Mesendoderm (in vitro differentiated cells): ENCODE data around the gene UBL4A.

ENCODE experiments used
- DNase-seq: peaks from one replicate; pipeline ENCODE4 v3.0.0; 2013
- H2AK5ac ChIP-seq: 2 replicates; pipeline ENCODE4 v1.6.1; 2013; ENCODE audit warnings: low read length, inconsistent platforms
- H2BK120ac ChIP-seq: 2 replicates; pipeline ENCODE4 v1.6.1; 2013; ENCODE audit warnings: low read depth, mild to moderate bottlenecking, low read length, moderate library complexity, mixed read lengths
- H2BK15ac ChIP-seq: replicated peaks from 2 replicates; pipeline ENCODE4 v1.6.1; 2013; ENCODE audit warnings: low read depth, mild to moderate bottlenecking, moderate library complexity
- H2BK5ac ChIP-seq: 2 replicates; pipeline ENCODE4 v1.6.1; 2013; ENCODE audit warnings: low read length, inconsistent platforms
- H3K18ac ChIP-seq: 2 replicates; pipeline ENCODE4 v1.6.1; 2013; ENCODE audit warnings: mild to moderate bottlenecking, low read length, mixed read lengths
- H3K23ac ChIP-seq: one replicate; pipeline ENCODE4 v1.6.1; 2013; ENCODE audit warnings: low read length
- H3K27ac ChIP-seq: 2 replicates; pipeline ENCODE4 v1.5.1; 2013; ENCODE audit warnings: low read depth, mild to moderate bottlenecking, inconsistent platforms, low read length, moderate library complexity
- H3K27me3 ChIP-seq: 2 replicates; pipeline ENCODE4 v1.6.1; 2013; ENCODE audit warnings: low read length, control low read depth, mild to moderate bottlenecking, inconsistent platforms; ENCODE audit not compliant: insufficient read depth, poor library complexity
- H3K36me3 ChIP-seq: 2 replicates; pipeline ENCODE4 v1.6.1; 2013; ENCODE audit warnings: low read length, inconsistent platforms; ENCODE audit not compliant: control insufficient read depth, insufficient read depth
- H3K4ac ChIP-seq: one replicate; pipeline ENCODE4 v1.6.1; 2013; ENCODE audit warnings: low read depth, mild to moderate bottlenecking, low read length, moderate library complexity
- H3K4me1 ChIP-seq: 2 replicates; pipeline ENCODE4 v1.6.1; 2013; ENCODE audit warnings: low read depth, low read length, inconsistent platforms; ENCODE audit not compliant: control insufficient read depth
- H3K4me2 ChIP-seq: 2 replicates; pipeline ENCODE4 v1.6.1; 2013; ENCODE audit warnings: low read length
- H3K4me3 ChIP-seq: 2 replicates; pipeline ENCODE4 v1.5.1; 2013; ENCODE audit warnings: mild to moderate bottlenecking, low read length
- H3K56ac ChIP-seq: one replicate; pipeline ENCODE4 v1.6.1; 2013; ENCODE audit warnings: low read length
- H3K79me1 ChIP-seq: 2 replicates; pipeline ENCODE4 v1.6.1; 2013; ENCODE audit warnings: low read length, inconsistent platforms
- H3K79me2 ChIP-seq: 2 replicates; pipeline ENCODE4 v1.6.1; 2013; ENCODE audit warnings: mild to moderate bottlenecking, low read length; ENCODE audit not compliant: control insufficient read depth, insufficient read depth
- H3K9ac ChIP-seq: 2 replicates; pipeline ENCODE4 v1.6.1; 2013; ENCODE audit warnings: low read length, inconsistent platforms
- H4K5ac ChIP-seq: one replicate; pipeline ENCODE4 v1.6.1; 2013; ENCODE audit warnings: low read length
- H4K8ac ChIP-seq: one replicate; pipeline ENCODE4 v1.6.1; 2013; ENCODE audit warnings: low read depth, mild to moderate bottlenecking, control low read depth, low read length, moderate library complexity
- WGBS: extraction: QIAGEN DNeasy Blood & Tissue Kit; methylation state at CpG from one replicate; pipeline ENCODE4 v1.1.7; 2013; ENCODE audit warnings: low lambda C conversion rate, missing lambda C conversion rate; ENCODE audit not compliant: insufficient coverage; ENCODE audit errors: extremely low coverage; 5-methylcytosine and 5-hydroxymethylcytosine counted together

The UBL4A gene

DNA sequence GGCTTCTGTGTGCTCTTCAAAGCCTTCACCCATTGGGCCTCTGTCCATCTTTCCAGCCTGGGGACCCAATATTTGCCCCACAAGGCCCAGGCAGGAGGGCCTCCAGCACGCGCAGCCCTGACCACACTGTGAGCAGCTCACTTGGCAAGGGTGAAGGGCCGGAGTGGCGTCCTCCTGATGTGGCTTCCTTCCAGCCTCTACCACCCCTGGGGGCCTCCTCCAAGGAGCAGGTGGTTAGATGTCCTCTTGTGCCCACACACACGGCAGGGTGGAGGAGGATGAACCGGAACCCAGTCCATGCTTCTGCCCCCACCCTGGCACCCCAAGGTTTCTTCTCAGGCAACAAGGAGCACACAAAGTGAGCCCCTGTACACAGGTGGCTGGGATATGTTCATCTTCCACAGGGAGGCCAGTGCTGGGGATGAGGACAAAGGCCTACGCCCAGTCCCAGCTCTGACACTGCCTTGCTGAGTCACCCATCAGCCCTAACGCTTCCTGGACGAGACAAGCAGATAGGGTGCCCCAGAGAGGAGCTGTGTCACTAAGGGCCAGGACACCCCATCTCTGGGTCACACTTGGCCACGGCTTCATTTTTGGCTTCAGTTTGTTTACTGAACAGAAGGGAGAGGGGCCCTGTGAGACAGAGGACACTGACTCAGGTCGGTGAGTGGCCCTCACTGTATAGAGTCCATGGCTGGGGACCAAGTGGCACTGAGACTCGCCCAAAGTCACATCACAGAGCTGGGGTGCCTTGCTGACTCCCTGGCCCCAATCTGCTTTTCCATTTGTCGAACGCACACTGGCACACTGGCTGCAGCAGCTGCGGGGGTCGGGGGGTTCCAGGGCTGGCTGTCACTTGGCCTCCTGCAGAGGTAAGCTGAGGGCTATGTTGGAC, 1.9 kb downstream of the UBL4A start:
- Histone ChIP-seq H4K8ac (no peak overlapping the region), H2BK5ac (no peak overlapping the region), H3K4me2 (no peak overlapping the region), H3K79me1 (no peaks in the 10 kb centered on the region), H2BK15ac (no peak overlapping the region), H3K79me2 (no peaks in the 10 kb centered on the region), H2BK120ac (no peak overlapping the region), H4K5ac (no peak overlapping the region), H3K56ac (no peak overlapping the region), H2AK5ac (no peak overlapping the region), H3K4me3 (no peak overlapping the region), H3K27me3 (no peaks in the 10 kb centered on the region), H3K27ac (no peak overlapping the region), H3K4me1 (no peaks in the 10 kb centered on the region), H3K36me3 (no peaks in the 10 kb centered on the region), H3K9ac (no peak overlapping the region), H3K18ac (no peak overlapping the region), H3K23ac (no peak overlapping the region), H3K4ac (no peak overlapping the region)
- no peak for DNase-seq
- no CpG with 5 or more reads among the region's 16 CpGs for WGBS

DNA sequence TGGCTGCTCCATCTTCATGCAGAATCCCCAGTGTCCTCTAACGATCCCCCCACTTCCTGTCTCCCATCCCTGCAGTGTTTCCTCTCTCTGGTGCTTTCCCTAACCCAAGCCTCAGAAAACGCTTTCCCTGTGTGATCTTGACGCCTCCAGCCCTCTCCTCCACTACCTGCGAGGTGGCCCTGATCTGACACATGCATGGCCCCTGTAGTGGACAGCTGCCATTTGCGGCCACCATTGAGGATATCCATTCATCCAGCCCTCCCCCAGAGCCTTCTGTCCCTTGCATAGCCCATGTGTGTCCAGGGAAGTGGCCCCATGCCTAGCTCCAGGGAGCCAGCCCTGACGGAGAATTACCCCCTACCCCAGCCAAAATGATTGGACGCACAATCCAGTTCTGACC, 3.1 kb downstream of the UBL4A start:
- no peaks in the 10 kb centered on the region for H3K4me1 ChIP-seq
- no peaks in the 10 kb centered on the region for H3K79me2 ChIP-seq
- H4K8ac ChIP-seq, result no peak overlapping the region
- H2BK15ac ChIP-seq, result no peak overlapping the region
- H3K56ac ChIP-seq, result no peak overlapping the region
- no peak for DNase-seq
- no peak overlapping the region for H3K4me2 ChIP-seq
- H3K4me3 ChIP-seq, result no peak overlapping the region
- no CpG with 5 or more reads among the region's 7 CpGs for whole genome bisulfite sequencing
- no peak overlapping the region for H3K27ac ChIP-seq
- H2BK120ac ChIP-seq, result no peak overlapping the region
- no peak overlapping the region for H3K23ac ChIP-seq
- no peaks in the 10 kb centered on the region for H3K36me3 ChIP-seq
- H2AK5ac ChIP-seq, result no peak overlapping the region
- H3K4ac ChIP-seq, result no peak overlapping the region
- no peaks in the 10 kb centered on the region for H3K27me3 ChIP-seq
- H3K9ac ChIP-seq, result no peak overlapping the region
- H3K18ac ChIP-seq, result no peak overlapping the region
- H2BK5ac ChIP-seq, result no peak overlapping the region
- H3K79me1 ChIP-seq, result no peaks in the 10 kb centered on the region
- no peak overlapping the region for H4K5ac ChIP-seq

DNA sequence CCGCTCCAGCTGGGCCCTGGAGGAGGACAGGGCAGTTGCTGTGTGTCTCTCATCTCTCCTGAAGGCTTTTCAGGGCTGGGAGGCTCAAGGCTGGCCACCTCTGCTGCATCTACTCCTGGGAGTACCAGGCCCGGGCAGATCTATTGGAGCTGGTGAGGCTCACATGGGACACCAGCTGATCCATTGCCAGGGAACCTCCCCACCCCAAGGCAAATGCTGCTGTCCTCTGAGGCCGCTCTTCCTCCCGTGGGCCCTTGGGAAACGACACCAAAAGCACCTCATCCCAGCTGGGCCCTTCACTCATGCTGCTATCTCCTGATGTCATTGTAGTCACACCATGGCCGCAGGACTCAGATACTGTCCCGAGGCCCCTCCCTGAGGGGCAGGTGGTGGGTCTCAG, 3.6 kb downstream of the UBL4A start:
- H2BK5ac ChIP-seq, result no peak overlapping the region
- no peak overlapping the region for H3K23ac ChIP-seq
- no peaks in the 10 kb centered on the region for H3K4me1 ChIP-seq
- no peaks in the 10 kb centered on the region for H3K79me2 ChIP-seq
- H3K4ac ChIP-seq, result no peak overlapping the region
- no peaks in the 10 kb centered on the region for H3K79me1 ChIP-seq
- DNase-seq, result no peak
- no peak overlapping the region for H4K5ac ChIP-seq
- H3K56ac ChIP-seq, result no peak overlapping the region
- no CpG with 5 or more reads among the region's 7 CpGs for WGBS
- no peak overlapping the region for H2BK120ac ChIP-seq
- H3K4me3 ChIP-seq, result no peak overlapping the region
- H2BK15ac ChIP-seq, result no peak overlapping the region
- no peak overlapping the region for H3K9ac ChIP-seq
- no peaks in the 10 kb centered on the region for H3K27me3 ChIP-seq
- H4K8ac ChIP-seq, result no peak overlapping the region
- no peak overlapping the region for H3K27ac ChIP-seq
- H3K4me2 ChIP-seq, result no peak overlapping the region
- H3K18ac ChIP-seq, result no peak overlapping the region
- H2AK5ac ChIP-seq, result no peak overlapping the region
- H3K36me3 ChIP-seq, result no peaks in the 10 kb centered on the region

DNA sequence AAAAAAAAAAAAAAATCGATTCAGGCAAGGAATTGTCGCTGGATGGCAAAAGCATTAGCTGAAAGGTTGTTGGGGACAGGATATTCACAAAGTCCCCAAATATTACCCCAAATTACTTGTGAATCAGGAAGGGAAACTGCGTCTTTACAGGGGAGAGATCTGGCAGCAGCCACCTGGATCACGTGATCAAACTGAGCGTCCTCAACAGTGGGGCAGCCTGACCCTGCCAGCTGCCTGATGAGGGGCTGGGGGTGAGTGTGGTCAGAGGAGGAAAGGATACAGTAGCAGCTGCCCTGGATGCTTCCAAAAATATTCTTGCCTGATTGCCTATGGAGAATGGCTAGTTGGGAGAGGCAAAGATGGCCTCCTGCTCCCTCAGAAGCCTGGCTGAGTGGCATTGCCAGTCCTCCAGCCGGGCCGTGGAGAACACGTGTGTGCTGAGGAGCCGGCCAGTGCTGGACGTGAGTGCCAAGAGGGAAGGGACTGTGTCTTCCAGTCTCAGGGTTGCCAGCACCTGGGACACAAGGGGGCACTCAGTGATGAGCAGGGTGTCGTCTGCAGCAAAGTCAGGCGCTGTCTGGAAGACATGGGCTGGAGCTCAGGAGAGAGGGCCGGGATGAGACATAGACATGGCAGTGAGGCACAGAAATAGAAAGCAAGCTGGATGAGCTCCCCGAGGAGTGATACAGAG, 4.4 kb downstream of the UBL4A start:
- Histone ChIP-seq H4K8ac (no peak overlapping the region), H2AK5ac (no peak overlapping the region), H3K56ac (no peak overlapping the region), H2BK5ac (no peak overlapping the region), H2BK120ac (no peak overlapping the region), H4K5ac (no peak overlapping the region), H3K79me1 (no peaks in the 10 kb centered on the region), H3K27me3 (no peaks in the 10 kb centered on the region), H3K4me3 (no peak overlapping the region), H3K23ac (no peak overlapping the region), H3K4ac (no peak overlapping the region), H3K27ac (no peak overlapping the region), H3K4me1 (no peaks in the 10 kb centered on the region), H3K36me3 (no peaks in the 10 kb centered on the region), H2BK15ac (no peak overlapping the region), H3K9ac (no peak overlapping the region), H3K79me2 (no peaks in the 10 kb centered on the region), H3K4me2 (no peak overlapping the region), H3K18ac (no peak overlapping the region)
- WGBS, result no CpG with 5 or more reads among the region's 14 CpGs
- DNase-seq, result no peak

DNA sequence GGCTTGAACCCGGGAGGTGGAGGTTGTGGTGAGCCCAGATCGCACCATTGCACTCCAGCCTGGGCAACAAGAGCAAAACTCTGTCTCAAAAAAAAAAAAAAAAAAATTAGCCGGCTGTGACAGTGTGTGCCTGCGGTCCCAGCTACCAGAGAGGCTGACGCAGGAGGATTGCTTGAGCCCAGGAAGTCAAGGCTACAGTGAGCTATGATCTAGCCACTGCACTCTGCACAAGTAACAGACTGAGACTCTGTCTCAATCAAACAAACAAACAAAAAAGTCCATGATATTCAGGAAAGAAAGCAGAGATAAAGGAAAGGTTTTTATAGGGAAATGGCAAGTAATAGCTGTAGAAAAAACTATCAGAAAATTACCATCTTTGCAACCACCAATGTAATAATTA, 5.2 kb downstream of the UBL4A start:
- H3K4me1 ChIP-seq, result no peaks in the 10 kb centered on the region
- no peak overlapping the region for H3K4ac ChIP-seq
- no peaks in the 10 kb centered on the region for H3K79me1 ChIP-seq
- no peak overlapping the region for H2BK15ac ChIP-seq
- H2AK5ac ChIP-seq, result no peak overlapping the region
- H3K27ac ChIP-seq, result no peak overlapping the region
- H2BK120ac ChIP-seq, result no peak overlapping the region
- WGBS, result no CpG with 5 or more reads among the region's 5 CpGs
- no peak overlapping the region for H4K8ac ChIP-seq
- H3K9ac ChIP-seq, result no peak overlapping the region
- H4K5ac ChIP-seq, result no peak overlapping the region
- H2BK5ac ChIP-seq, result no peak overlapping the region
- no peaks in the 10 kb centered on the region for H3K79me2 ChIP-seq
- DNase-seq, result no peak
- H3K23ac ChIP-seq, result no peak overlapping the region
- H3K4me2 ChIP-seq, result no peak overlapping the region
- H3K36me3 ChIP-seq, result no peaks in the 10 kb centered on the region
- H3K27me3 ChIP-seq, result no peaks in the 10 kb centered on the region
- no peak overlapping the region for H3K56ac ChIP-seq
- no peak overlapping the region for H3K18ac ChIP-seq
- no peak overlapping the region for H3K4me3 ChIP-seq
